Activated T-cell treated with anti-CD3 and anti-CD28 coated beads, Interleukin-2, amount 50 U/mL, for 1 hour (primary cell): ENCODE measurements around the gene C15orf40.

ENCODE experiments used
- DNase-seq: peaks from one replicate; pipeline ENCODE4 v3.0.0-alpha.2; 2020

The C15orf40 gene

DNA sequence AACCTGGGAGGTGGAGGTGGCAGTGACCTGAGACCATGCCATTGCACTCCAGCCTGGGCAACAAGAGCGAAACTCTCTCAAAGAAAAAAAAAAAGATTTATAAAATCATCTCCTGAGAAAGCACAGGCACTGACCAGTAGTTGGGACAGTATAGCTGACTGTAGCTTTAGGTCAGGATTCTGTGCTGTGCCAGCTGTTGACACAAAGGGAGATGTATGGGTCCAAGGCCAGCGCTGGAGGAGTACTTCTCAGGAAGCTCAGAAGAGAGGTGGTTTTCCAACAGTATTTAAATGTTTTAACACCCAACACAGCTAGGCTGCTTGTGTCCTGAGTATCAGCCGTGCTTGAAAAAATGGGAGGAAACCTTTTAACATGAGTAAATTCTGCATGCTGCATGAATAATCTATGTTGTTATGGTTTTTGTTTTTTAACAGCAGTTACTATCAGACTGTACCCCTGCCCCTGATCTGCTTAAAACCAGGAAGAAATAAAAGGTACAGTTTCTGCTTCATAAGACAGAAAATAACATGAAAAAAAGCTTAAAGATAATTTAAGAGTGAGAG, 18.9 kb downstream of the C15orf40 start:
- no peak for DNase-seq

DNA sequence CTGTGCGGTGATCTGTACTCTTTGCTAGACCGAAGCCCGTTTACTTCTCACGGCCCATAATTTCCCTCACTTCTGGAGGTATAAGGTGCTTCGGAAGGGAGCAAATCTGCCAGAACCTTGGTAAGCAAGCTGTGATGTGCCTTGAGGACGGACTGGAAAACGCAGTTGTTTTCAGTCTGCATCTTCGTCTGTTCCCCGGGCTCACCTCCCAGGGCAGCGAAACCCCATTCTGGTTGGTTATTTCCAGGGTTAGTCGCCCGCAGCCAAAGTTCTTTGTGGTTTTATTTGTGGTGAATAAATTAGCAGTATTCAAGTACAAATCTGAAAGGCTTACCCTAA, 25.0 kb downstream of the C15orf40 start:
- DNase-seq = no peak

DNA sequence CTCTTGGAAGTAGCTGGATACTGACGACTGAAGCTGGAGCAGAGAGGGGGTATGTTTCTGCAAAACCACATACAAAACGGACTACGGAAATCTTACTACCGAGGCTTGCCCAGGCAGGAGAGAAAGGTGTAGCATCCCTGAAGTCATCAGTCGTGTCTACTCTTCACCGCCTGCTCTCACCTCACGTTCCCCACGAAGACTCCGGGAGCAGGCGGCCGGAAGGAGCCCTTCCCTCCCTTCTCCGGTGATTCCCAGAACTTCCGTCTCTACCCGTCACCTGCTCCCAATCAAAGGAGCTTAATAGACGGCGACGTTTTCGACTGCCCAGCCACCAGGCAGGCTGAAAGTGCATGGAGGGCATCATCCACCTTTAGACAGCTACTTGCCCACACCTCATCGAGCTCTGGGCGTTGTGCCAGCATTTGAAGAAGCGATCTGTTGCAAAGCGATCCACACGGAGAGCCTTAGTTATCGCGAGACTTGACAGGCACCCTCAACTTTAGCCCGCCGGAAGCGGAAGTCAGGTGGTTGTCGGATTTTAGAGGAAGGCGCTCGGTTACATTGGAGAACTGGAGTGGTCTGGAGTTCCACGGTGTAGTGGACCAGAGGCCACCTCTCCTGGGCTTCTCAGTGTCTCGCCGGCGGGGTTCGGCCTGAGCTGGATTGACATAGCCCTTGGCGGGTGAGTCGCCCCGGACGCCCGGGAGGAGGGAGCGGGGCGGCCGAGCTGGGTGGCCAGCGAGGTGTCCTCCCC, 25.6 kb downstream of the C15orf40 start, which contains the start of gene RAMAC:
RAMAC (plus strand) TSS at position 523 of the 754 bp plus-strand sequence. CDS start 2,809 bp downstream, outside the sequence.
- peak; percentile 86 for DNase-seq

- no peak for DNase-seq
Observed at GRCh38 chr15:82980981-82981380, 30.5 kb downstream of the C15orf40 start.

DNA sequence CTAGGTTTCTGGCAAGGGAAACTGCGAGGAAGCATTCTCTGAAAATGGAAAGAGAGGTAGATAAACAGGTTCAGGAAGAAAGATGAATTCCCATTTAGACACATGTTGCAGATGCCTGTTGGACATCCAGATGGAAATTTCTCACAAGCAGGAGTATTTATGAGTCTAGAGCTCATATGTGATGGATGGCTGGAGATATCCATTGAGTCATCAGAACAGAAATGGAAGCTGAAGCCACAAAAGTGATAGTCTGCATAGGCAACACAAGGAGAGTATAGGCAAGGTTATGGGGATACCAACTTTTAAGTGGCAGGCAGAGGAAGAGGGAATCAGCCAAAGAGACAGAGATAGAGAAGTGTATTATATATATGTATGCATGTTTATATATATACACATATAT, 31.7 kb downstream of the C15orf40 start:
- DNase-seq = no peak

DNA sequence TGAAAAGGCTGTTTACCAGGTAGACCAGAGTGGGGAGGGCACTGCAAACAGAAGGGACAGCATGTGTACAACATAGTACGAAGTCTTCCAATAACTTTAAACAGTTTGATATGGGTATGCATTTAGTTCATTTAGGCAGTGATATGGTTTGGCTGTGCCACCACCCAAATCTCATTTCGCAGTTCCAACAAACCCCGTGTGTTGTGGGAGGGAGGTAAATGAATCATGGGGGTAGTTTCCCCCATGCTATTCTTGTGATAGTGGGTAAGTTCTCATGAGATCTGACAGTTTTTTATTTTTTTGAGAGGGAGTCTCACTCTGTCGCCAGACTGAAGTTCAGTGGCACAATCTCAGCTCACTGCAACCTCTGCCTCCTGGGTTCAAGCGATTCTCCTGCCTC, 33.0 kb downstream of the C15orf40 start:
- DNase-seq = no peak

DNA sequence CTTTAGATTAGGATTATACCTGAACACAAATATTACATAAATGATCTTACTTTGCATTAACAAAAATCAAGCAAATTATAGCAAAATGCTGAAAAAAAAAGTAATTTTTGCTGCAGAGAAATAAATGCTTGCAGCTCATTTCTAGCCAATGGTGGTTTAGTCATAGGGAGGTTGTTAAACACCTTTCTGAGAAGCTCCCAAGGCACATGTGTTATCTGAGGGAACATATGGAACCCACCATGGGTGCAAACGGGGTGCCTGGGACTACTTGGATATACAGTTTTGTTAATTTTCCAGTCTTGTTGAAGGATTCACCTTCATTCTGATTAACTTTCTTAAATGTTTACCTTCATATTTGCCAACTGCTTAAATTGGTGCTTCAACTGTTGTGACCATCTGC, 34.4 kb downstream of the C15orf40 start:
- DNase-seq = no peak

DNA sequence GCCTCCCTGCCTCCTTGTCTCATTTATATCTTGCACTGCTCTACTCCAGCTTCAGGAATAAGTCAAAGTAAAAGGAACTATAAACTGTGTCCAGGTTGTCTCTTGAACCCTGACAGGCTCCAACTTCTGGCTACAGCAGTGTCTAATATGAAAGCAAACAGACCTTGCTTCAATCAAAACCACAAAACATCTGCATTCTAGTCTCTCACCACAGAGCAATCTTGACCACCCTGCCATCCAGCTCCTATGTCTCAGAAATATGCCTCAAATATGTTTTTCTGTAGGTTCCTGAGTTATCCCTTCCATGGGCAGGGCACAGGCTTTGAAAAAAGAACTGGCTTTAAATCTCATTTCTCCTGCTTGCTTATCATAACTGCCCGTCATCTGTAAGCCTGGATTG, 38.4 kb downstream of the C15orf40 start:
- no peak for DNase-seq

- no peak for DNase-seq
Observed at GRCh38 chr15:82971218-82971984, 40.0 kb downstream of the C15orf40 start.

DNA sequence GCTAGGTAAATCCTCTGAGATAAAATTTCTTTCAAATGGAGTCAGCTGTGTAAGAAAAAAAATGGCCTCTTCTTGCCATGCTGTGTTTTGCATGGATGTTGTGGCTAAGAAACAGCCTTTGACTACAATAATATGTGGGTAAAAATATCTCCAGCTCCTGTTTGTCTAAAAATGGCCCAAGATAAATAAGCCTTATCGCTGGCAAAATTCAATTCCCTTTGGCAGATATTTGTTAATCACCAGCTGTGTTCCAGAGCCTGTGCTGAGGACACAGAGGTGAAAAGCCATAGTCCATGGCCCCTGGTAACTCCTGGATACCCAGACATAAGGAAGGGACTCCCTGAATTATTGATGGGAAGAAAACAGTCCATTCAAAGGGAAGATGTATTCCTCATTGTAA, 40.7 kb downstream of the C15orf40 start:
- DNase-seq = no peak

DNA sequence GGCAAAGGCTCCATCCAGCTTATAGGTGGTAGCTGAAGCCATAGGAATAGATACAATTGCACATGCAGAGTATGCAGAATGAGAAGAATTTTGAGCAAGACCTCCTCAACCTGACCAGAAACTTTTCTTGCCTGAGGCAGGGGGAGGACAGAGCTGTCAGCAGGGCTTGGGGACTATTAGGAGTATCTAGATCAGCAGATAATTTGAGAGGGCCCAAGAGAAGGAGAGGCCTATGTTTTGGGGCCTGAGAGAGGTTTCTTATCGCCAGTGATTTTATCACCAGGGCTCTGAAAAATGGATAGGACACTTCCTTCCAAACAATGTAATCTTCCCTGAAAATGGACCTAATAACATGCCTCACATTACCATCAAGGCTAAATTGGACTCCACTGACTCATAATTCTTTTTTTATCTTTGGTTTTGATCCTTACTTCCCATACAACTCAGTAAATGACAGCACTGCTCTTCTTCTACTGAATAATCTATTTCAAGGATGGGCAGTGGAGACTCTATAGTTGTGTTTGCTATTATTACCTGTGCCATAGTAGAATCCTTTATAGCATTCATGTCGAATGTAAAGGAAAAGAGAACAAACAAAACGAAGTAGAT, 41.3 kb downstream of the C15orf40 start:
- no peak for DNase-seq

DNA sequence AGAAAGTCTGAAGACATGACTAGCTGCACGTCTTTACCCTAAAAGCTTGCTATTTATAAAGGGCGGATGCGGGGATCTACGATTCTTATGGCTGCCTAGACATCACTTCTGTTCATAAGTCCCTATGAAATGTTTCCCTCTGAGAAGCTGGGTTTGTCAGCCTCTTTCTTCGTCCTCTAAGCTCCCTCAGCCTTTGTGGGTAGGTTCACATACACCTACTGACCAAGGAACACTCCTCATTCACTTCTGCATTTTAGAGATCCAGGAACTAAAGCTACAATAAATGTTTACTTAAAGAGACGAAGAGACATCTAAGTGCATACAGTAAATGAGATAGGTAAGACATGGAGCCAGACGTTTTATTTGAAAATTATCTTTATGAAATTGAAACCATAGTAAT, 42.1 kb downstream of the C15orf40 start:
- no peak for DNase-seq

- DNase-seq = no peak
Observed at GRCh38 chr15:82968066-82968465, 43.4 kb downstream of the C15orf40 start.

- DNase-seq = no peak
Observed at GRCh38 chr15:82966671-82967071, 44.8 kb downstream of the C15orf40 start.

GRCh38 chr15:82964890-82965289, 46.5 kb downstream of the C15orf40 start:
- no peak for DNase-seq

DNA sequence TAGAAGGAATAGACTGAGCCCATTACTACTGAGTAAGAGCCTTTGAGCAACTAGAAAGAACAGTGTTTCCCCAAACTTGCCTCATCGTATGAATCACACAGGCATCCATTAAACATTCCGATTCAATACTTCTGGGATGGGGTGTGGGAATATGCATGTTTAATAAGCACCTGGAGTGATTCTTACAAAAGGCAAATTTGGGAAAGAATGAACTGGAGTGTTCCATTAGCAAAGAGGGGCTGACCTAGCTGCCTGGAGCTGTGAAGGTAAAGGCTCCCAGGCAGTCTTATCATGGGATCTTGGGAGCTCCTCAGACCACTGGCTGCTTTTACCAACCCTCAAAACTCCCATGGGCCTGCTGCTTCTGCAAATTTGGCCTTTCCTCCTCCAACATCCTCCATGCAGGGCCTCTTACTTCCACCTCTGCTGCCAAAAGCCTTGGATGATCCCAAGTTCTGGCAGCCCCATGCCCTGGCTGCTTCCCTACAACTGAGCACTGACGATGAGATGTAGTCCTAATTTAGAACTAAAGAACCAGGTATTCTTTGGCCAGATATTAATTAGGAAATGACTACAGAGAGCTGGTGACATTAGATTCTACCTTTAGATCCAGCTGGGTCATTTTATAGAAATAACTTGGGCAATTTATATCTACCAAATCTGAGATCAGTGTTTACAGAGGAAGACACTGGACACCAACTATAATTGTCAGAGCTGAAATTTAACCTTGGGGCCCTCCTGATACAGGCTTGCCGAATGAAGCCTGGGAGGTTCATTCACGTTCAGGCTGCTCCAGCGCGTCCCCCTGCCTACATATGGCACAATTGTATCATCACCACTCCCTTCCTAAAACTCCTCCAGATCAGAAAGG, 47.7 kb downstream of the C15orf40 start:
- no peak for DNase-seq

DNA sequence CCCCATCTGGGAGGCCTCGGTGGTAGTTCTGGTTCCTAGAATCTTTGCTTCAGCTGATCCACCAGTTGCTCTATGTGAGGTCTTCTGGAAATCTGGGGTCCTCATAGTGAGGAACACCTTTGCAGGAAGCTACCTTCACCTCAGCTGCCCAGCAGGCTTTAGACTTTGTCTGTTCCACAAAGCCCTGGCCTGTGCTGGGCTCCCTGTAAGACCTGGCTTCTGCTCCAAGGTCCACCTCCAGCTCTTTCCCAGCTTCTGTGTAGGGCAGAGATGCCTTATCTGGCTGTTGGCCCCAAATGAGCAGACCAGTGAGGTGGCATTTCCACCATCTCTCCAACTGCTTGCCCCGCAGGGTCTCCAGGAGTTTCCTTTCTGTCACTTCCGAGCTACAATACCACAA, 50.7 kb downstream of the C15orf40 start:
- no peak for DNase-seq

- DNase-seq = no peak
Observed at GRCh38 chr15:82959423-82959822, 52.0 kb downstream of the C15orf40 start.

GRCh38 chr15:82958638-82959037, 52.8 kb downstream of the C15orf40 start:
- DNase-seq = no peak

DNA sequence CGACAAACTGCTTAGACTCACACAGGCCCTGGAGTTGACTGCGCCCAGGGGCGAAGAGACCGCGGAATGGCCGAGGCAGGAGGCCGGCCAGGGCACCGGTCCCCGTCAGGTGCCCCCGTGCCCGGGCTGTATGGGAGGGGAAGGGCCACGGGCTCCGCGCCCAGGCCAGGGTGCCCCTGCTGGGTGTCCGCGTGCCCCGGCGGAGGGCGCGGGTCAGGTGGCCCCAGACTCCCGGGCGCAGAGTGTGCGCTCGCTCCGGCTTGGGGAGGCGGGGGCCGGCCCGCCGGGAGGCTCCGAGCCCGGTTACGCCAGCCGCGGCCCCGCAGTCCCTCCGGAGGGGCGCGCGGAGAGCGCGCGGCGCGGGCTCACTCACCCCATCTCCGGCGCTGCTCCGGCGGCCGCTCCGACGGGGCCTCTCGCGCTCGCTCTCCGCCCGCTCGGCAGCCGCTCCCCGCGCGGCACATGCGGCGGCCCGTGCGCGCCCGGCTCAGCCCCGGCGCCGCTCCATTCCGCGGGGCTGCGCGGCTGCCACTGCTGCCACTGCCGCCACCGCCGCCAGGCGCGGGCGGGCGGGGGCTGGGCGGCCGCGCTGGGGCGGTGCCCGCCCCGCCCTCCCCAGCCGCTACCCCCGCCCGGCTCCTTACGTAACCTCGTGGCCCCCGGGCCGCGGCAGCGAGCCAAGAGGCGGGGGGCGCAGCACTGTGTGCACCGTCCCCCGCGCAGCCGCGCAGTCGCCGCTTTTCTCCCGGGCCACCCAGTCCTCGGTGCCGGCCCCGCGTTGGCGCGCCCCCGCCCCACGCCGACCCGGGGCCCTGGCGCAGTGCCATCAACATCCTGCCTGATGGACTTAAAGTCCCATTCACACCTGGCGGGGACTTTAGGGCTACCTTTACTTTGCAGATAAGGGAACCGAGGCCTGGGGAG, 59.0 kb downstream of the C15orf40 start, which contains the start of gene HOMER2:
HOMER2 (minus strand) TSS at position 563 of the 924 bp plus-strand sequence; CDS start at position 378, 185 bp downstream.
- peak; percentile 24 for DNase-seq

DNA sequence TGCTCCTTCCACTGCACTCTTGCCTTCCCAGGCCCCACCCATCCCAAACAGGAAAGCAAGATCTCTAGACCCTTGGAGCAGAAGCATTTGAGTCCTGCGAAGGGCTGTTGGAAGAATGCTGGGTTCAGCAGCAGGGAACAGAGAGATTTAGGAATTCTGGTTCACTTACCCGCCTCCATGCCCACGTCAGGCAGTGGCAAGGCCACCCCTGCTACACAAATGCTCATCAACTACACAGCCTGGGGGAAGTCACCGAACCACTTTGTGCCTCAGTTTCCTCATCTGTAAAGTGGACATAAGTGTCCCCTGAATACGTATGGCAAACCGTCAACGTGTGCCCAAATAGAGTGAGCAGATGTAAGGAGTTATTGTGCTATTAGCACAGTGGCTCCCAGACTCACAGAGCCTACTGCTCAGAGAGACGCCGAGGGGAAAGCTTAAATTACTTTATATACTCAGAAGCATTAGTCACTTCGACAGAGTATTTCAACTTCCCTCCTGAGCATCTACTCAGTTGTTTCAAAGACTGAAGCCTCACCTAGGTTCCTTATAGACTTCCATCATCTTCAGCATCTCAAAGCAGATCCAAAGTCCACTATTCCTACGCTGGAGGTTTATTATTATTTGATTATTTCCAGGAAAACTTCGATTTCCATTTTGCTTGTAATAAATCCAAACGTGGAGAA, 59.8 kb downstream of the C15orf40 start:
- no peak for DNase-seq
